Smooth muscle cell of trachea (primary cell): ENCODE measurements around the gene ZNF630. TPM values are rescaled to one million over a fixed set of nuclear protein-coding genes. Genes with fewer than 3 reads are reported as not detected.

ENCODE experiments used
- total RNA-seq: library from RNA; depleted of rRNA; stranded (reverse); fragments of >200 nt; gene quantifications from 2 replicates; pipeline ENCODE4 v1.2.1, GENCODE V29; 2014

The ZNF630 gene
- 1.9 and 2.0 TPM in 2 replicates for total RNA-seq

DNA sequence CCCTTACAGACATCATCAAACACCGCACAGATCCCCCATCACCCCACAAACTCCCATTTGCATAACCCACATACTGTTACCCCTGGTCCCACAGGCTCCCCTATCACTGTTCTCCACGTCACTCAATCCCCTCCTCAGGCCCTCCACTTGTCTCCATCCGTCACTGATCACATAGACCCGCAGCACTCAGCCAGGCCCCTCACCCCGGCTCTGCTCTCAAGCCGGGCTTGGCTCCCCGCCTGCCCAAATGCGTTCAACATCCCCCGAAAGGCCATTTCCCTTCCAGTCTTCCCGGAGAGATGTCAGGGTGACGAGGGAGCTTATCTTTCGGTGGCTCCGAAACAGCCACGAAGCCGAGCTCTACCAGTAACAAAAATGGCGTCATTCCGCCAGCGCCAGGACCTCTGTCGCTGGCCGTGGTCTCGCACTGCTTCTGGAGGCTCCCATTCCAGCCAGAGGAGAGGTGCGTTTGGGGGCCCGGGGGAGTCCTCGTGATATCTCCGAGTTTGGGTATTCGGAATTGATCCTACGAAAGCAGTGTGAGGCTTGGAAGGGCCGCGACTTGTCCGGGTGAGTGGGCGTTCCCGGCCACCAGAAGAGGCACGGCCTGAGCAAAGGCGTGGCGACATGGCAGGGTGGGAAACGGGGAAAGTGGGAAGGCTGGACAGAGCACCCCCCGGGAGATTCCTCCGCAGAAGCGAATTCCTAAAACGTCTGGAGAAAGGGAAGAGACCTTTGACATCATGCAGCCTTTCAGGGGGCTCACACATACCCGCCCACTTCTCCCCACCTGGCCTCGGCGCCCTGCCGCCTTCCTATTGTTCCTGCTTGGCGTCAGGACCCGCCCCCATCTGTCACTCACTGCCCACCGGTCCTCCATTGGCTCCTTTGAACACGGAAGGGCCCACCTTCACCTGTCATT lies at the start of gene ZNF630:
ZNF630 (minus strand) TSS at position 577 of the 922 bp plus-strand sequence. CDS start 4,754 bp downstream, outside the sequence.

Other genes starting within 250 kb of the ZNF630 start
- gene ZNF81, start 234.7 kb downstream of the ZNF630 start, total RNA-seq, result 5.5 and 5.8 TPM in 2 replicates
- 3.0 and 4.4 TPM in 2 replicates for gene ZNF182, start 67.7 kb downstream of the ZNF630 start, total RNA-seq
- gene SPACA5, start 64.7 kb downstream of the ZNF630 start, total RNA-seq, result not detected in 2 replicates
- not detected in 2 replicates for gene SPACA5B, start 59.0 kb upstream of the ZNF630 start, total RNA-seq
- not detected in 2 replicates for gene SSX5, start 125.2 kb upstream of the ZNF630 start, total RNA-seq
- not detected in 2 replicates for gene SSX1, start 183.8 kb upstream of the ZNF630 start, total RNA-seq